ENCODE data around the gene PRSS36. TPM values are rescaled to one million over a fixed set of nuclear protein-coding genes. Genes with fewer than 3 reads are reported as not detected.
"Not testable (repeated sequence)": the region's sequence is repeated elsewhere in the genome, so short reads cannot be mapped to it uniquely, and the experiment has no call there.

Gene PRSS36
- 0.22 and 0.46 TPM in 2 replicates for polyA plus RNA-seq (2014; cell fraction: cytosol; rRNA removed)
- polyA plus RNA-seq (2014; cell fraction: nucleus; rRNA removed): 0.24 and 1.3 TPM in 2 replicates

GRCh38 chr16:31149894-31150890 is at the start of gene PRSS36:
Gene PRSS36 (minus strand): TSS chr16:31150066. CDS start chr16:31150035, 31 bp downstream.
- no peak for DNase-seq (ENCODE audit: low spot score)

DNA sequence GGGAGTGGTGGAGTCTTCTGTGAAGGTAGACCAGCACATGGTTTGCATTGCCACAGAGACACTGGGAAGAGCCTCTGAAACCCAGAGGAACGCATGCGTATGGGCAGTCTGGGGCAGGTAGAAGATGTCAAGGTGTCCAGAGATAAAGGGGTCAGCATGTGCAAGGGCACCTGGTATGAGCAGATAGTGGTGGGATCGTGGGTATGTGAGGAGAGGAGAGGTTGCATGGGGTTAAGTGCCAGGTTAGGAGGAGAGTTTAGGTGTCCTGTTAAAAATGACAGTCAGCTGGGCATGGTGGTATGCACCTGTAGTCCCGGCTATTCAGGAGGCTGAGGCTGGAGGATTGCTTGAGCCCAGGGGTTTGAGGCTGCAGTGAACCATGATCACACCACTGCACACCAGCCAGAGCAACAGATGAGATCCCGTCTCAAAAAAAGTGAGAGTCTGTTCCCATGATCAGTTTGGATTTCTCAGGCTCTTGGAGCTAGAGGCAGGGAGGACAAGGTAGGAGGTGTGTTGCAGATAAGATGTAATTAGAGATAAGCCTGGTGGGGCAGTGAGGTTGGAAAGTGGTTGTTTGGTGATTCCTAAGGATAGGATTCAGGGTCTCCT is 49.7 kb upstream of the PRSS36 start:
- no peak for DNase-seq (ENCODE audit: low spot score)

GRCh38 chr16:31198207-31198882 is 48.5 kb upstream of the PRSS36 start:
- no peak for DNase-seq (ENCODE audit: low spot score)

GRCh38 chr16:31196324-31197088 is 46.6 kb upstream of the PRSS36 start:
- no peak for DNase-seq (ENCODE audit: low spot score)

GRCh38 chr16:31195861-31196260 is 46.0 kb upstream of the PRSS36 start:
- not testable (repeated sequence) for DNase-seq (ENCODE audit: low spot score)

DNA sequence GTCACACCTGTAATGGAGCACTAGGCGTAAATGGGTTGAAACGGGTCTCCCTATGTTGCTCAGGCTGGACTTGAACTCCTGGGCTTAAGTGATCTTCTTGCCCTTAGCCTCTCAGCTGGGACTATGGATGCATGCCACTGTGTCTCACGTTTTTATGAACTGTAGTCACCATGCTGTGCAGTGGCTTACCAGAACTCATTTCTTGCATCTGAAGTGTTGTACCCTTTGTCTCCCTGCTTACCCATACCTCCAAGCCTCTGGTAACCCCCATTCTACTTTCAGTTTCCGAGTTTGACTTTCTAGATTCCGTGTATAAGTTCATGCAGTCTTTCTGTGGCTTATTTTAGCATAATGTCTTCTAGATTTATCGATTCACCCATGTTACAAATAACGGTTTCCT is 45.0 kb upstream of the PRSS36 start:
- DNase-seq (ENCODE audit: low spot score): no peak

DNA sequence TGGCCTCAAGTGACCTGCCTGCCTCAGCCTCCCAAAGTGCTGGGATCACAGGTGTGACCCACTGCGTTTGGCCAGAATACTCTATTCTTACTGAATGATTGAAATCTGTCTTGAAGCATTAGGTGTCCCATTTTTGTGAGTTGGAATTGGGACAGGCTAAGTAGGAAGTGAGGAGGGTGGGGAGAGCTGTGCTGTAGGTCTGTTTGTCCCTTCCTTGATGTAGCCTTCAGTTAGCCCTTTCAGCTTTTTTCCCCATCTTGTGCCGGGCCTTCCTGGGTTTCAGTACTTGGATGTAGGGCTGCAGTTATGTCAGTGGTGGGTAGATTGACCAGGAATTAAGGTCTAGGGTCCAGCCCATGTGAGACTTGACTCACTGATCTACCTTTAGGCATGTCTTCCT is 44.0 kb upstream of the PRSS36 start:
- no peak for DNase-seq (ENCODE audit: low spot score)

- DNase-seq (ENCODE audit: low spot score): no peak
These were observed 43.2 kb upstream of the PRSS36 start for GRCh38 chr16:31192856-31193642.

- DNase-seq (ENCODE audit: low spot score): no peak
These were observed 42.0 kb upstream of the PRSS36 start for GRCh38 chr16:31191697-31192428.

- no peak for DNase-seq (ENCODE audit: low spot score)
These were observed 41.1 kb upstream of the PRSS36 start for GRCh38 chr16:31190818-31191444.

DNA sequence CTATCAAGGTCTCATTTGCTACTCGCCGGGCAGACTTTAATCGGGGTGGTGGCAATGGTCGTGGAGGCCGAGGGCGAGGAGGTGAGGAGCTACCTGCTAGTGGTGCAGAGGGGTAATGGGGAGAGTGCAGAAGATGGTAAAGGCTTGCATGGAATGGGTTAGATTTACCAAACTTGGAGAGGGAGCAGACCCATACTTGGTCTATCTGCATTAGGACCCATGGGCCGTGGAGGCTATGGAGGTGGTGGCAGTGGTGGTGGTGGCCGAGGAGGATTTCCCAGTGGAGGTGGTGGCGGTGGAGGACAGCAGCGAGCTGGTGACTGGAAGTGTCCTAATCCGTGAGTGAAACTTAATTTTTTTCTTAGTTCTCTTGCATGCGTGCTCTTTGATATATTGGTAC is 40.2 kb upstream of the PRSS36 start:
- DNase-seq (ENCODE audit: low spot score): no peak

DNA sequence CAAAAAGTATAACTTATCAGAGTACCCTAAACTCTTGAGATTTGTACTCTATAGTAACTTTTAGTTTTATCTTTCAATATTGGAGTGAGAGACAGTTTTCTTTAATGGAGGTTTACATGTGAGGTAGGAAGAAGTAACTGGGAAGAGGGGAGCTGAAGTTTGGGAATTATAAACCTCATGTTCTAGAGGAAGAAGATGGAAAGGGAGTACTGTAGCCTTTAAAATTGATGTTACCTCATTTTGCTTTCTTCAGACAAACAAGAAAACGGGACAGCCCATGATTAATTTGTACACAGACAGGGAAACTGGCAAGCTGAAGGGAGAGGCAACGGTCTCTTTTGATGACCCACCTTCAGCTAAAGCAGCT is 39.5 kb upstream of the PRSS36 start:
- DNase-seq (ENCODE audit: low spot score): no peak

DNA sequence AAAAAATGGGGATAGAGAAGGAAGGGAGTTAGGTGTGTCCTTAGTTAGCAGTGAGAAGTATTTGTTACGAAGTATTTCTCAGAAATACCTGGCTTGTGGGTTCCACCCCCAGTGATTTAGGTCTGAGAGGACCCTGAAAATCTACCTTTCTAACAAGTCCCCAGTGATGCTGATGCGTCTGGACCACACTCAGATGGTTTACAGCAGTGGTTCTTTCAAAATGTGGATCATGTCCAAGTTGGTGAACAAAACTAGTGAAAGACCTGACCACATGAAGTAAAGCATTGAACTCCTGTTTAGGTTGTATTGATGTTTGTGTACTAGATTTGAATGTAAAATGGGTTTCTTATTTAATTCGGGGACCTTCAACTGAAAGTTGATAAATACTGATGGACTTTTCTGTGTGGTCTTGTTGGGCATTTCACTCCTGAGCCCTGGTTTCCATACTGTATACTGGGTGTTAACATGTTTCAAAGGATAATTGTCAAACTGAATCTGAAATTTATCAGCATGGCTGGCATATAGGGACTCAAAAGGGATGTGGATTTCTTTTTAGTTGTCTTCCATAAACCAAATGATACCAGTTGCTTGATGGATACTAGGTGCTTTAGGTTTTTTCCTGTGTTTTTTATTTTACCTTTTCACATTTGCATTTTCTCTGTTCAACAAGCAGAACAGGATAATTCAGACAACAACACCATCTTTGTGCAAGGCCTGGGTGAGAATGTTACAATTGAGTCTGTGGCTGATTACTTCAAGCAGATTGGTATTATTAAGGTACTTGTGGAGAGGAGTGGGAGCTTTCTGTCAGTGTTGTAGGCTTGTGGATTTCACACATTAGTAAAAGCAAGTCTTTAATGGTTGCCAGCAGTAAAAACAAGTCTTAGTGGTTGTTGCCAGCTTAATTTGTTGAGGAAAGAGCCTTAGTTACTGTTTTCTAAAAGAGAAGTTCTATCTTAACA is 38.9 kb upstream of the PRSS36 start:
- no peak for DNase-seq (ENCODE audit: low spot score)

GRCh38 chr16:31187808-31188189 is 37.9 kb upstream of the PRSS36 start:
- no peak for DNase-seq (ENCODE audit: low spot score)

GRCh38 chr16:31186930-31187807 is 37.3 kb upstream of the PRSS36 start:
- DNase-seq (ENCODE audit: low spot score): no peak

DNA sequence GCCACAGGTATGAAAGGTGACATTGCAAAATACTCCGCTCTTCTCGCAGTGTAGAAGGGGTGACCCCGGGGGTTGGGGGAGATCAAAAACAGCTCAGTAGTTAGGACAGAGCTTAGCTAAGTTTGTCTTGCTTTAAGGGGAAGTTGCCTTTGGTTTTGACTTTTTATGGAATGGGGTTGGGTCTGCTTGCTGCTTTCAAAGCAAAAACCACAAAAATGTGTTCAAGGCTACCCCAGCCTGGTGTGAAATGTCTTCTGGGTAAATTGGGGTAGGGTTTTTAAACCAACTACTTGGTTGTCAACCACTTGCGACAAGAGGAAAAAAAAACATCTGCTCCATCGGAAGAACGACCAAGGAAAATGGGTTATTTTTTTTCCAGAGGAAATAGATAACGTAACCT is 36.3 kb upstream of the PRSS36 start:
- DNase-seq (ENCODE audit: low spot score): no peak

- DNase-seq (ENCODE audit: low spot score): no peak
These were observed 35.5 kb upstream of the PRSS36 start for GRCh38 chr16:31185339-31185738.

Data from SK-N-DZ (cell line).